Medulla oblongata (tissue), 1 donor: ENCODE measurements around the gene UHRF2.
"Not testable (repeated sequence)": the region's sequence is repeated elsewhere in the genome, so short reads cannot be mapped to it uniquely, and the experiment has no call there.

Experiments
- DNase-seq: peaks from one replicate; pipeline ENCODE4 v3.0.0-alpha.2; 2015; ENCODE audit errors: extremely low spot score

Gene UHRF2

DNA sequence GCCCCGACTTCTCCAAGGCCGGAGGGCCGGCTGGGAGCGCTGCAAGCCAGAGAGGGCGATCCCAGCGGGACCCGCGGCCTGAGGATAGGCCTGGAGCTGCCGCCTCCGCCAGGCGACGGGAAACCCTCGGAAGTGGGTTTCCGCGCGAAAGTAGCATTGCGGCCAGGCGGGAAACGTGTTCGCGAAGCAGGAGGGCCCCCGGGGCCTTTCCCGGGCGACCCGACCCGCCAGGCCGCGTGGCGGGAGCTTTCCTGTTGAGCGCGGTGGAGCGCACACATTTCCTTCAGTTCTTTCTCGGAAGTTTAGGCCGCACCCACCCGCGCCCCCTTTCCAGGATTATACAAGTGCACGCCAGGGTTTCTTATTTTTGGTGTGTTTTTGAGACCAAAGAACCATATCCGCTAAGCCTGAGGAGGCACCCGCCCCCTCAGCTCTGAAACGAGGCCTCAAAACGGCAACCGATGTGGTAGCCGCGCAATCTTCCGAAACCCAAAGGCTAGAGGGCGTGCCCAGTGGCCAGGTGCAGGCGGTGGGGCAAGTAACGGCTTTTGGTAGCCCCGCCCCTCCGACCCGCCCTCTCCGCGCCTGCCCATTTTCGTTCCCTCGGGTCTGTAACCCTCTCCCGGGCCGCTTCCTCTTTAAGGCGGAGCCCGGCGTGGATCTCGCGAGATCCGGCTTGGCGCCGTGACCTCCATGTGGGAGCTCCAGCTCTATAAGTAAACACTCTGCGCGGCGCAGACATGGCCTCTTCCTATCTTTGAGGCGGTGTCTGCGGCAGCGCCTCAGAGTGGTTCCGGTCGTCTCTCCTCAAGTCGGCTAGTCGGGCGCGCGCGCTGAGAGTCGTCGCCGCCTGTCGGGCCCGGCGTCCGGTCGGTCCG is at the start of gene UHRF2:
UHRF2 (plus strand) TSS at position 713 of the 878 bp plus-strand sequence. CDS start 292 bp downstream, outside the sequence.
- peak; percentile 99 for DNase-seq

GRCh38 chr9:6367128-6367890 is 45.7 kb upstream of the UHRF2 start:
- no peak for DNase-seq

GRCh38 chr9:6368831-6369230 is 44.2 kb upstream of the UHRF2 start:
- no peak for DNase-seq

DNA sequence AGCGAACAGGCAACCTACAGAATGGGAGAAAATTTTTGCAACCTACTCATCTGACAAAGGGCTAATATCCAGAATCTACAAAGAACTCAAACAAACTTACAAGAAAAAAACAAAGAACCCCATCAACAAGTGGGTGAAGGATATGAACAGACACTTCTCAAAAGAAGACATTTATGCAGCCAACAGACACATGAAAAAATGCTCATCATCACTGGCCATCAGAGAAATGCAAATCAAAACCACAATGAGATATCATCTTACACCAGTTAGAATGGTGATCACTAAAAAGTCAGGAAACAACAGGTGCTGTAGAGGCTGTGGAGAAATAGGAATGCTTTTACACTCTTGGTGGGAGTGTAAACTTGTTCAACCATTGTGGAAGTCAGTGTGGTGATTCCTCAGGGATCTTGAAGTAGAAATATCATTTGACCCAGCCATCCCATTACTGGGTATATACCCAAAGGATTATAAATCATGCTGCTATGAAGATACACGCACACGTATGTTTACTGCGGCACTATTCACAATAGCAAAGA is 31.5 kb upstream of the UHRF2 start:
- DNase-seq = not testable (repeated sequence)

DNA sequence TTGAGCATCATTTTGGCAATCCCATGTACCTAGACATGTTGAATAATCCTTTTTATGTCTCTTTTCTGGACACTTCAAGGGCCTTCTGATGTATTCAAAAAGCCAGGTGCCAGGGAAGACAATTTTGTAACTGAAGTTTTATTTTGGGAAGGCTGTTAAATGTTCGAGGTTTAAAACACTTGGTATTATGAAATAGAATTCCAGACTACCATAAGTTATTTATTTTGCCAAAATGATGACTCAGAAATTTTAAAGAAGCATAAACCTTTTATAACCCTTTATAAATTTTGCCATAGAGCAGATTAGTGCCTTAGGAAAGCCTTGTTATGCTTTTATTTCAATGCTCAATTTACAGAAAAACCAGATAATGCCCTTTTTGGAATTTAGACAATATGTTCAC is 30.3 kb upstream of the UHRF2 start:
- DNase-seq = no peak

GRCh38 chr9:6383551-6384225 is 29.3 kb upstream of the UHRF2 start:
- DNase-seq = no peak

- no peak for DNase-seq
Observed at GRCh38 chr9:6384732-6385131, 28.3 kb upstream of the UHRF2 start.

DNA sequence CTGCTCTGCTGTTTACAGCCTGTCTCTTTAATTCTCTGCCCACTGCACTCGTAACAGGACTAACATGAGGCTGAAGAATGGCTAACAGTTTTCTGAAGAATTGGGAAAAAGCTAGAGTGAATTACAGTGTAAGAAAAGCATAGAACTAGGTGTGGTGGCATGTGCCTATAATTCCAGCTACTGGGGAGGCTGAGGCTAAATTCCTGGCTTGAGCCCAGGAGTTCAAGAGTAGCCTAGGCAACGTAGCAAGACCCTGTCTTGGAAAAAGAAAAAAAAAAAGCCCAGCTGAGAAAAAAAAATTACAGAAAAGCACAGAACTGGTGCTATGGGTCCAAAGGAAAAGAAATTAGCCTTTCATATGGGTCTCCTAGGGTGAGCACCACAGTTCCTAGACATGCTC is 13.9 kb upstream of the UHRF2 start:
- no peak for DNase-seq

DNA sequence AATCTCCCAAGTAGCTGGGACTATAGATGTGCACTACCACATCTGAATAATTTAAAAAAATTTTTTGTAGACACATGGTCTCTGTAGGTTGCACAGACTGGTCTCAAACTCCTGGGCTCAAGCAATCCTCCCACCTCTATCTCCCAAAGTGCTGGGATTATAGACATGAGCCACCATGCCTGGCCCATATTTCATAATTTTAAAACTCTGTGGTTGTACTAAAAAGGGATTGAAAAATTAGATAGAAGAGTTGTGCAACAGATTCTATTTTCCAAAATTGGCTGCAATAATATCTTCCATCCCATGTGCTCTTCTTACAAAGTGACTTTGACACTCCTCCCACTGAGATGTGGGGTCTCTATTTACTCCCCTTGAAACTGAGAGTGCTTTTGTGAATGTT is 7.6 kb upstream of the UHRF2 start:
- no peak for DNase-seq

- DNase-seq = no peak
Observed at GRCh38 chr9:6407778-6408177, 5.2 kb upstream of the UHRF2 start.

DNA sequence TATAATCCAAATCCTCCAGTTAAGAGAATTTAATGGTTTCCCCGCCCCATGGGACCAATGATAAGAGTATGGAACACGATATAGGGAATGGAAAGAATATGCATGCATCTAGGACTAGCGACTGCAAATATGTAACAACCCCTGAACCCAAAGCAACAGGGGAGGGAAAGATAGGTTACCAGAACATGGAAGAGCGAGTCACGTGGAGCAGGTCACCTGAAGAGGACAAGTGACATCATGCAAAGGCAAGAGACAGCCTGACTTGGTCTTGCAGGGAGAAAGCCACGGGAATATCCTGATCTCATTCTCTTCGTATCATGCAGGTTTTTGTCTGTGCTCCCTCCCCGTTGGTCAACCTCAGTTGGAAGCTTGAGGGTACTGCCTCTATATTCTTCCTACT is 4.7 kb upstream of the UHRF2 start:
- no peak for DNase-seq

- no peak for DNase-seq
Observed at GRCh38 chr9:6409811-6410210, 3.2 kb upstream of the UHRF2 start.

GRCh38 chr9:6410633-6411032 is 2.4 kb upstream of the UHRF2 start:
- peak; percentile 19 for DNase-seq

- peak; percentile 17 for DNase-seq
Observed at GRCh38 chr9:6413365-6414246, 607 bp downstream of the UHRF2 start.

GRCh38 chr9:6414247-6414641 is 1.2 kb downstream of the UHRF2 start:
- DNase-seq = peak; percentile 34

GRCh38 chr9:6415266-6415665 is 2.3 kb downstream of the UHRF2 start:
- no peak for DNase-seq

DNA sequence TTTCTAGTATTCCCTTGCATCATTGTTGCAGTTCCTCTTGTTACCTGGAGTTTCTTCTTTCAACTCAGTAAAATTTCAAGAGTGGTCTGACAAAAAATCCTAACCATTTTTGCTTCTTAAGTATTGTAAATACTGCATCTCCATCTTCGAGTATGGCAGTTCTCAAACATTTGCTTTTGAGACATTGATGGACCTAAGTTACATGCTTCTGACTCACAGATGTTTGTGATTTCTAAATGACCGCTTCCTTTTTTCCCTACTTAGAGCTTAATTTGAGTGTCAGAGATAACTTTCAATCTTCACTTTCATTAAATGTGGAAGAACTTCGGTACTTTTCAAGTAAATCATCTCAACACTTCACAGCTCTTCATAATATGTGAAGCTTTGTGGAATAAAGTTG is 4.2 kb downstream of the UHRF2 start:
- no peak for DNase-seq

GRCh38 chr9:6418764-6419163 is 5.8 kb downstream of the UHRF2 start:
- DNase-seq = no peak

DNA sequence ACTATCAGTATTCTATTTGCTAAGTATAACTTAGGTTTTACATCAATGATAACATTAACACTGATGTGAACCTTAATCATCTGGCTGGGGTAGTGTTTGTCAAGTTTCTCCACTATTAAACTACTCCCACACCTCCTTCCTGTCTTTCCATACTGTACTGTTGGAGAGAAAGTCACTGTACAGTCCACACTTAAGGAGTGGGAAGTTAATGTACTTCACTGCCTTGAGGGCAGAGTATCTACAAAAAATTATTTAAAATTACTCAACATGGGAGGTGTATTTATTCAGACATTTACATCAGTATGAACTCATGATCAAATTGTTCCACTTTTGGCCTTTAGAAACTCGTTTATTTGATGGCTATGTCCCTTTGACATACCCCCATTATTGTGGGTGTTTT is 11.9 kb downstream of the UHRF2 start:
- DNase-seq = no peak

GRCh38 chr9:6426117-6426516 is 13.1 kb downstream of the UHRF2 start:
- no peak for DNase-seq
